ENCODE results near the gene DRAM1. TPM values are rescaled to one million over a fixed set of nuclear protein-coding genes. Genes with fewer than 3 reads are reported as not detected.

DRAM1 gene
- total and polyA plus RNA-seq, 9 of the 15 experiments (the other 6 are each of a cell fraction or from before 2014, with no cell fraction given): 1.4 to 4.3 (median 2.7) TPM

DNA sequence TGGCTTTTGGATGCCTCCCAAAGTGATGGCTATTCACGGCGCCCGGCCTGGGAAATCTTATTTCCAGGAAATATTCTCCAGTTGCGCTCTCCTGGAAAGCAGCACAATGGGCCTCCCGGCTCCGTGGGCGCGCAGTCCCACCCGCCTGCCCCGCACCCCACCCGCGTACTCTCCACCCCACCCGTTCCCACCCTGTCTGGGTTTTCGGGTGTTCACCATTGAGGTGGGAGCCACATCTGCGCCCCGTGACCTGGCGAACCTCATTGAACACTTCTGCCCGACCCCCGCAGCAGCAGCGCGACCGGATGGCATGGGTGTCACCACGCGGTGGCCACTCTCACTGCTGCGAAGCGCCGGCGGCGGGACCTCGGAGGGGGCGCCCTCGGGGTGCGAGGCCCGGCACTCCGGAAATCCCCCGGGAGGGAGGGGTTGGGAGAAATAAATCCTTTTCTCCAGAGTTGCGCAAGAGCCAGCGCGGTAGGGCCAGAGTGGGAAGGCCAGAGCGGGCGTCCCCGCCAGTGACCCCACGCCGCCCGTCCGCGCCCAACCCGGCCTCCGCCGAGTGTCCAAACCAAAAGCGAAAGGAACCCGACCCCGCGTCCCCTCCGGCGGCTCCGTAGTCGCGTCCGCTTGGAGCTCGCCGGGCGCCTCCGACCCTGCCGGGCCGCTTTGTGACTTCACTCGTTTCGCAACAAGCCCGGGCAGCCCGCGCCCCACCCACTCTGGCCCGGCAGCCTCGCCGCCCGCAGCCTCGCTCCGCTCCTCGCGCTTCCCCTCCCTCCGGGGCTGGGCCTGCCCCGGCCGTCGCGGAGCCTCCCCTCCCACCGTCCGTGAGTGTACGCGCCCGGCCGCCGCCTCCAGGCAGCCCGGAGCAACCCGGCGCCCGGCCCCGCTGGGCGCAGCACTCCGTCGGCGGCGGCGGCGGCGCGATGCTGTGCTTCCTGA is at the start of gene DRAM1 (continued):
- TF ChIP-seq ETV5 (CRISPR knock-in tag; IDR thresholded peaks at IDR 0.05; ENCODE audit: low read depth) (no peak), SREBF2 (CRISPR knock-in tag; IDR thresholded peaks at IDR 0.05) (no peak), ZNF316 (IDR thresholded peaks at IDR 0.05) (no peak), ZNF143 (CRISPR knock-in tag; IDR thresholded peaks at IDR 0.05) (no peak), C11orf30 (IDR thresholded peaks at IDR 0.05; ENCODE audit: low read depth) (no peak), E2F6 (IDR thresholded peaks at IDR 0.05; ENCODE audit: borderline replicate concordance in 1 of 2, extremely low read depth in 1 of 2, insufficient read depth in 1 of 2, insufficient read length in 1 of 2, low read depth in 1 of 2, low read length in 1 of 2, poor library complexity in 1 of 2, severe bottlenecking in 1 of 2) (peak; percentile 78 to 97), HOXB6 (CRISPR knock-in tag; IDR thresholded peaks at IDR 0.05; ENCODE audit: borderline replicate concordance) (no peak), ZNF561 (CRISPR knock-in tag; conservative IDR thresholded peaks at IDR 0.05) (no peak), IRF1 (CRISPR knock-in tag; IDR thresholded peaks at IDR 0.05; ENCODE audit: borderline replicate concordance) (no peak), HMGN3 (IDR thresholded peaks at IDR 0.05; ENCODE audit: borderline replicate concordance, extremely low read depth, insufficient read length, low read depth, low read length) (peak; percentile 81), ATF1 (CRISPR knock-in tag; IDR thresholded peaks at IDR 0.05) (no peak), ATF1 (tag; IDR thresholded peaks at IDR 0.05) (peak; percentile 86), HDAC8 (tag; IDR thresholded peaks at IDR 0.05) (no peak), HES1 (IDR thresholded peaks at IDR 0.05; ENCODE audit: low read depth) (no peak), E2F4 (CRISPR knock-in tag; IDR thresholded peaks at IDR 0.05; ENCODE audit: low read depth) (no peak)
- TF ChIP-seq, protein P1, sequence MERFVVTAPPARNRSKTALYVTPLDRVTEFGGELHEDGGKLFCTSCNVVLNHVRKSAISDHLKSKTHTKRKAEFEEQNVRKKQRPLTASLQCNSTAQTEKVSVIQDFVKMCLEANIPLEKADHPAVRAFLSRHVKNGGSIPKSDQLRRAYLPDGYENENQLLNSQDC (CRISPR knock-in tag; IDR thresholded peaks at IDR 0.05): no peak
- TF ChIP-seq, protein P2, sequence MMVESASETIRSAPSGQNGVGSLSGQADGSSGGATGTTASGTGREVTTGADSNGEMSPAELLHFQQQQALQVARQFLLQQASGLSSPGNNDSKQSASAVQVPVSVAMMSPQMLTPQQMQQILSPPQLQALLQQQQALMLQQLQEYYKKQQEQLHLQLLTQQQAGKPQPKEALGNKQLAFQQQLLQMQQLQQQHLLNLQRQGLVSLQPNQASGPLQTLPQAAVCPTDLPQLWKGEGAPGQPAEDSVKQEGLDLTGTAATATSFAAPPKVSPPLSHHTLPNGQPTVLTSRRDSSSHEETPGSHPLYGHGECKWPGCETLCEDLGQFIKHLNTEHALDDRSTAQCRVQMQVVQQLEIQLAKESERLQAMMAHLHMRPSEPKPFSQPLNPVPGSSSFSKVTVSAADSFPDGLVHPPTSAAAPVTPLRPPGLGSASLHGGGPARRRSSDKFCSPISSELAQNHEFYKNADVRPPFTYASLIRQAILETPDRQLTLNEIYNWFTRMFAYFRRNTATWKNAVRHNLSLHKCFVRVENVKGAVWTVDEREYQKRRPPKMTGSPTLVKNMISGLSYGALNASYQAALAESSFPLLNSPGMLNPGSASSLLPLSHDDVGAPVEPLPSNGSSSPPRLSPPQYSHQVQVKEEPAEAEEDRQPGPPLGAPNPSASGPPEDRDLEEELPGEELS (CRISPR knock-in tag; IDR thresholded peaks at IDR 0.05; ENCODE audit: borderline replicate concordance): no peak

Data from K562 (cell line).